RWPE1 (cell line): ENCODE measurements around the gene CAD.

Source experiments
- CTCF ChIA-PET: fragments of 350-600 bp; sonication (Branson Sonifier 250); formaldehyde crosslinking; extraction: SDS; loops from one replicate; lab custom pipeline; 2021; lab: Yijun Ruan, JAX
- POLR2A ChIA-PET: fragments of 400-600 bp; formaldehyde crosslinking; extraction: SDS; loops from one replicate; lab custom pipeline; 2020; ENCODE audit warnings: antibody characterized with exemption; ENCODE audit not compliant: low non-redundant PET; lab: Yijun Ruan, JAX
- DNase-seq: peaks from one replicate; pipeline ENCODE4 v3.0.0; 2012; ENCODE audit warnings: low spot score
- H3K27ac ChIP-seq: fragments of 450-650 bp; 2 replicates; pipeline ENCODE4 v1.5.1; 2017
- CTCF ChIP-seq: fragments of 450-650 bp; conservative IDR thresholded peaks from 2 replicates; pipeline ENCODE4 v1.5.1; 2017; ENCODE audit warnings: low read depth, mild to moderate bottlenecking

Gene CAD

GRCh38 chr2:27258051-27258450 lies 40.9 kb downstream of the CAD start:
- no peak for TF ChIP-seq CTCF
- DNase-seq: no peak
- H3K27ac ChIP-seq: no peak overlapping the region
- ChIA-PET CTCF (no interaction called here), POLR2A (no interaction called here)

GRCh38 chr2:27261241-27261925 lies 44.2 kb downstream of the CAD start:
- TF ChIP-seq CTCF: no peak
- ChIA-PET POLR2A (no interaction called here), CTCF (no interaction called here)
- no peak overlapping the region for H3K27ac ChIP-seq
- no peak for DNase-seq

- H3K27ac ChIP-seq: no peak overlapping the region
- CTCF ChIA-PET: no interaction called here
- POLR2A ChIA-PET: no interaction called here
- DNase-seq: no peak
- no peak for TF ChIP-seq CTCF
Measured at GRCh38 chr2:27261926-27262298, 44.7 kb downstream of the CAD start.

- ChIA-PET CTCF (interaction anchor here (0.7 to 2.0 kb wide), 3 partner anchors 17 to 93 kb away, joined by 3 to 9 read pairs (median 5); no protein-coding TSS in a partner anchor), POLR2A (no interaction called here)
- TF ChIP-seq CTCF: no peak
- peak; percentile 71 for DNase-seq
- no peak within 1 kb of the TSS for H3K27ac ChIP-seq
Measured at GRCh38 chr2:27262379-27263286, 45.5 kb downstream of the CAD start, which contains the start of gene SLC30A3. SLC30A3 (minus strand) TSS chr2:27263047; CDS start chr2:27262906, 141 bp downstream.

GRCh38 chr2:27263287-27264252 lies 46.4 kb downstream of the CAD start:
- no peak for TF ChIP-seq CTCF
- ChIA-PET POLR2A (no interaction called here), CTCF (interaction anchor here (0.7 to 5.0 kb wide), 4 partner anchors 17 to 94 kb away, joined by 3 to 32 read pairs (median 6); partner anchors contain the start of gene TRIM54)
- H3K27ac ChIP-seq: no peak overlapping the region
- no peak for DNase-seq
